Gastrocnemius medialis (tissue), 4 donors: Measurements from ENCODE around the gene ITIH1. TPM values are rescaled to one million over a fixed set of nuclear protein-coding genes. Genes with fewer than 3 reads are reported as not detected.
"Not testable (repeated sequence)": the region's sequence is repeated elsewhere in the genome, so short reads cannot be mapped to it uniquely, and the experiment has no call there.

ENCODE experiments used
- ATAC-seq, 2 donors: fragments of 150-250 bp; one replicate each; pipeline ENCODE4 v1.9.1; 2016
- DNase-seq, 2 donors: peaks; one replicate each; pipeline ENCODE4 v3.0.0-alpha.2; 2019
- H3K27ac ChIP-seq, 4 donors: fragments of 200-600 bp; sonication (generic); 1 replicate in 1 of 4; 2 replicates in 3 of 4; pipeline ENCODE4 v1.5.1; 2016 to 2018; ENCODE audit warnings: mild to moderate bottlenecking in 2 of 4, moderate library complexity in 1 of 4
- H3K27me3 ChIP-seq, 3 donors: fragments of 200-600 bp; sonication (generic) in 2 of 3; 1 replicate in 1 of 3; 2 replicates in 2 of 3; pipeline versions ENCODE4 v1.5.1 to v1.6.0; 2016 to 2019; ENCODE audit warnings: mild to moderate bottlenecking in 1 of 3, moderate library complexity in 1 of 3
- H3K36me3 ChIP-seq, 2 donors: fragments of 200-600 bp; sonication (generic) in 1 of 2; one replicate each; pipeline ENCODE4 v1.5.1; 2017 to 2018
- H3K4me1 ChIP-seq, 2 donors: fragments of 200-600 bp; sonication (generic) in 1 of 2; one replicate each; pipeline ENCODE4 v1.5.1; 2016 to 2017; ENCODE audit warnings: mild to moderate bottlenecking in 2 of 2
- H3K4me3 ChIP-seq, 4 donors: fragments of 200-600 bp; sonication (generic) in 3 of 4; 1 replicate in 1 of 4; 2 replicates in 3 of 4; pipeline ENCODE4 v1.5.1; 2016 to 2019; ENCODE audit warnings: mild to moderate bottlenecking in 2 of 4
- H3K9me3 ChIP-seq, 3 donors: fragments of 200-600 bp; sonication (generic) in 2 of 3; 1 replicate in 1 of 3; 2 replicates in 2 of 3; pipeline ENCODE4 v1.5.1; 2016 to 2019
- CTCF ChIP-seq, 5 experiments: fragments of 450-650 bp in 3 of 5; fragments of 200-600 bp in 2 of 5; sonication (generic) in 2 of 5; IDR thresholded peaks in 4 of 5; conservative IDR thresholded peaks in 1 of 5; 1 replicate in 4 of 5; 2 replicates in 1 of 5; pipeline ENCODE4 v1.5.1; 2016 to 2019; ENCODE audit warnings: antibody characterized with exemption in 5 of 5, mild to moderate bottlenecking in 3 of 5, moderate library complexity in 3 of 5
- POLR2A ChIP-seq, 2 donors: fragments of 450-650 bp; IDR thresholded peaks; one replicate each; pipeline ENCODE4 v1.6.1; 2017; ENCODE audit warnings: antibody characterized with exemption in 2 of 2, mild to moderate bottlenecking in 2 of 2, moderate library complexity in 2 of 2
- in situ Hi-C, 4 donors: fragments of 200-750 bp; cut with MboI; loops; one replicate each; pipeline versions ENCODE4 v1.15.0 to v1.8.0; 2017; ENCODE audit warnings: low sequenced_read_pairs in 4 of 4
- intact Hi-C: fragments of 100-400 bp; cut with DNase I; formaldehyde crosslinking; loops from one replicate; pipeline ENCODE4 v1.15.1; 2023; ENCODE audit warnings: low total_unique reads
- total RNA-seq, 4 donors: library from RNA; depleted of rRNA; stranded (reverse); fragments of >200 nt; gene quantifications; one replicate each; pipeline versions ENCODE4 v1.1.0 to v1.2.3, GENCODE V29; 2016

ITIH1 gene
- total RNA-seq, 4 donors from 2014 or later: 0.72 to 2.1 TPM; not detected in 2

DNA sequence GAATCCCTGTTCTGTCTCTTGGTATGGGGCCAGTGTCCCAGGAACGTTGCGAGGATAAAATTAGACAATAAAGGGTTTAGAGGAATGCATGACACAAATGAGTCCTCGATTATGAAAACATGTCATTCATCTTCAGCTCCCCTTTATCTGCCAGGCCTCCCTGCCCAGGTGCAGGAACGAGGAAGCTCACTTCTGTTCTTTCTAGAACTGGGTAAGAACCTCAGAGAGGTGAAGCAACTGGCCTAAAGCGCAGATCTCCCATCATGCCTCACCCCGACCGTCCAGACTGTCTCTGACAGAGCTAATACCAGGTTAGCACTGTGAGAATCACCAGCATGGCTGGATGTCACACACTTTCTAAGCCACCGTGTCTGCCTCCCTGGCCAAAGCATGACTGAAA is 1.5 kb upstream of the ITIH1 start:
- H3K4me3 ChIP-seq: no peak overlapping the region
- ATAC-seq (no peak), DNase-seq (no peak)
- peaks cover 6 to 7% of the 10 kb centered on the region in 2 donors for H3K4me1 ChIP-seq
- no peaks in the 10 kb centered on the region for H3K36me3 ChIP-seq
- H3K27me3 ChIP-seq: no peaks in the 10 kb centered on the region
- H3K27ac ChIP-seq: no peak overlapping the region
- H3K9me3 ChIP-seq: no peaks in the 10 kb centered on the region
- intact Hi-C loops (no loop called here), in situ Hi-C loops (no loop called here)
- TF ChIP-seq POLR2A (IDR thresholded peaks at IDR 0.05) (no peak), CTCF (IDR thresholded peaks at IDR 0.05 in 4 of 5, conservative IDR thresholded peaks at IDR 0.05 in 1 of 5) (no peak)

DNA sequence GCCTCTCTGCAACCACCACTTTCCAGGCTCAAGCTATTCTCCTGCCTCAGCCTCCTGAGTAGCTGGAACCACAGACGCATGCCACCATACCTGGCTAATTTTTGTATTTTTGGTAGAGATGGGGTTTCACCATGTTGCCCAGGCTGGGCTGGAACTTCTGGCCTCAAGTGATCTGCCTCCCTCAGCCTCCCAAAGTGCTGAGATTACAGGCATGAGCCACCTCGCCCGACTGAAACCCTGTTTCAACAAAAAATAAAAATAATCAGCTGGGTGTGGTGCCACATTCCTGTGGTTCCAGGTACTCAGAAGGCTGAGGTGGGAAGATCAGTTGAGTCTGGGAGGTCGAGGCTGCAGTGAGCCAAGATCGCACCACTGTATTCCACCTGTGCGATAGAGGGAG is 913 bp upstream of the ITIH1 start:
- H3K4me1 ChIP-seq, intact Hi-C loops, H3K27ac ChIP-seq, ATAC-seq, H3K9me3 ChIP-seq, H3K27me3 ChIP-seq, H3K36me3 ChIP-seq, DNase-seq, H3K4me3 ChIP-seq, in situ Hi-C loops: not testable (repeated sequence)

DNA sequence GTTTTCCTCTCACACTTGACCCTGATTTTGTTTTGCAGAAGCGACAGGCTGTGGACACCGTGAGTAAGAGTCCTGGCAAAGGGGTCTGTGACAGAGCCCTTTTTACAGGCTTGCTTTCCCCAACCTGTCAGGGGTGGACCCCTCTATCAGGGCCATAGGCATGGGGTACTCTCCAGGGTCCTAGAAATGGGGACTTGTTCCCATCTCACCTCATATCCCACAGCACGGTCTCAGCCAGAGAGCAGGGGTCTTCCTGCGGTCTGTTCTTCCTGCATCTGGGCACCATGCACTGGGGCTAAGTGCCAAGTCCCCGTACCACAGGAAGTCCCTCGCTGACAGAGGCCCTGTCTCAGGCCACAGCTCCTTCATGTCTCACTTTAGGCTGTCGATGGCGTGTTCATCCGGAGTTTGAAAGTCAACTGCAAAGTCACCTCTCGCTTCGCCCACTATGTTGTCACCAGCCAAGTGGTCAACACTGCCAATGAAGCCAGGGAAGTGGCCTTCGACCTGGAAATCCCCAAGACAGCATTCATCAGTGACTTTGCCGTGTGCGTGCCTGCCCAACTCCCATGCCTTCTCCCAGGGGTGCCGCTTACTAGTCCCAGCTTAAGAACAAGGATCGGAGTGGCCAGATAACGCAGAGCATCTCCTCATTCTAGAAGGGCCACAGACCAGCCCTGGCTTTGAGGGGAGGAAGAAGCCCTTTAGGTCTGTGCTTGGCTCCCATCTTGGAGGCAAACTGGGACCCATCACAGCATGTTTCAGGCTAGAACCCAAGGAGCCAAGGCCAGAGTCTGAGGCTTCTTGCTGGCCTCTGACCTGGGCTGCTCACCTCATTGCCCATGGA is 783 bp downstream of the ITIH1 start:
- Histone ChIP-seq H3K9me3 (no peaks in the 10 kb centered on the region), H3K4me1 (no peaks in the 10 kb centered on the region), H3K4me3 (no peak overlapping the region), H3K27ac (no peak overlapping the region), H3K36me3 (no peaks in the 10 kb centered on the region), H3K27me3 (no peaks in the 10 kb centered on the region)
- in situ Hi-C loops: no loop called here
- DNase-seq (no peak), ATAC-seq (no peak)
- intact Hi-C loops: no loop called here
- TF ChIP-seq CTCF (IDR thresholded peaks at IDR 0.05 in 4 of 5, conservative IDR thresholded peaks at IDR 0.05 in 1 of 5): no peak
- TF ChIP-seq POLR2A (IDR thresholded peaks at IDR 0.05): no peak

DNA sequence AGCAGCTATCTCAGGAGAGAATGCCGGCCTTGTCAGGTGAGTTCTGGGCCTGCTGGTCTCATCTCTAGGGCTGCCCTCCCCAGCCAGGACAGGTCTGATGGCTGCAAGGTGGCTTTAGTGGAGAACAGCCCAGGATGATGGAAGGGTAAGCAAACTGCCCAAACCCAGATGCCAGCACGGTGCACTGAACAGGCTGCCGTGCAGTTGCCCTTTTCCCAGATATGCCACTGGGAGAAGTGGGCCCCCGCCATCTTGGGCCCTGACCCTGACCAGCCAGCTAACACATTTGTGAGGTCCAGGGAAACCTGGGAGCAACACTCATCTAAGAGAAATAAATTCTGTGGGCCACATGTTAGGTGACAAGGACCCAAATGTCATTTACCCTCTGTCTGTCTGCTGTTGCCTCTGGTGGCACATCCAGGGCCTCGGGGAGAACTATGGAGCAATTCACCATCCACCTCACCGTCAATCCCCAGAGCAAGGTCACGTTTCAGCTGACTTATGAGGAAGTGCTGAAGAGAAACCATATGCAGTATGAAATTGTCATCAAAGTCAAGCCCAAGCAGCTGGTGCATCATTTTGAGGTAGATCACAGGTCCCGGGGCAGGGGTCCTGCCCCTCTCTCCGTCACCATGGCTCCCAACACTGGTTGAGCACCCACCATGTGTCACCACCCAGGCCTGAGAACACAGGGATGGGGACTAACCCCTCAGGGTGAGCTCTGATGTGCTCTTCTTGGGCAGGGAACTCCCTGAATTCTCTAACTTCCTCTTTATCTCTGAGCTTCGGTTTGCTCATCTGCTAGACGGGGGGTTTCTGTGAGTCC is 1.8 kb downstream of the ITIH1 start:
- Histone ChIP-seq H3K9me3 (no peaks in the 10 kb centered on the region), H3K36me3 (no peaks in the 10 kb centered on the region), H3K27ac (no peak overlapping the region), H3K27me3 (no peaks in the 10 kb centered on the region), H3K4me1 (no peaks in the 10 kb centered on the region), H3K4me3 (no peak overlapping the region)
- no peak for ATAC-seq
- TF ChIP-seq CTCF (IDR thresholded peaks at IDR 0.05 in 4 of 5, conservative IDR thresholded peaks at IDR 0.05 in 1 of 5) (no peak), POLR2A (IDR thresholded peaks at IDR 0.05) (no peak)
- no peak for DNase-seq
- in situ Hi-C loops: no loop called here
- intact Hi-C loops: no loop called here
